HG03521 (cell line): ENCODE measurements around the gene PPP1R15B.
"Not testable (repeated sequence)": the region's sequence is repeated elsewhere in the genome, so short reads cannot be mapped to it uniquely, and the experiment has no call there.

Source experiments
- ATAC-seq: cut with Tn5 transposase; IDR thresholded peaks from one replicate; pipeline ENCODE4 v1.9.1; 2021; ENCODE audit warnings: mild to moderate bottlenecking, moderate library complexity; ENCODE audit not compliant: unreplicated experiment

The PPP1R15B gene

DNA sequence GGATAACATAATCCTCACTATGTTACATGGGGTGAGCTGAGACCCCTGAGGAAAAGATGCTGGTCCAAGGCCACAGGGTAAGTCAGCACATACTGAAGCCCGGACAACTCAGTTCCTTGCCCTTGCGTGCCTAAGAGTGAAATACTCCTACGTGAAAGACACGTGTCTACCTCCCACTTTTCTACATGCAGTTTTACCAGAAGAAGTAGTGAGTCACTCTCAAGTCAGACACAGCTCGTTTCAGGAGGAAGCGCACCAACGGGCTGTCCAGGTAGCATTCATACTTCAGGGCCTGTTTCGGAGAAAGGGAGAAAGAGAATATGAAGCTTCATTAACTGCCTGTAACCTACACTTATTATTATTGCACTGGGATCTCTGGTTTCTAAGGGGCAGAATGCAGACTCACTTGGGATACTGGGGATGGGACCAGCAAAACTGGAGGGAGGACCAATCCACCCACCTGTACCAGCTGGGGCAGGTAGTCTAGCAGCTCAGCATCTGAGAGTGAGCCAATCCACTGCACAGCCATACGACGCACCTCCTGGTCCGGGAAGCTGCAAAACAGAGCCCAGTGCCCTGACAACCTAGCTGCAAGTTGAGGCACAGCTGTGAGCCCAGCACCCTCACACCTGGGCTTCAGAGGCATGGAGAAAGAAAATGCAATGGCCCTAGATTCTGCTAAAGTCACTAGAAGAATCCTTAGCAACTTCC lies 32.4 kb upstream of the PPP1R15B start:
- no peak for ATAC-seq

GRCh38 chr1:204443260-204443619 lies 31.6 kb upstream of the PPP1R15B start:
- no peak for ATAC-seq

DNA sequence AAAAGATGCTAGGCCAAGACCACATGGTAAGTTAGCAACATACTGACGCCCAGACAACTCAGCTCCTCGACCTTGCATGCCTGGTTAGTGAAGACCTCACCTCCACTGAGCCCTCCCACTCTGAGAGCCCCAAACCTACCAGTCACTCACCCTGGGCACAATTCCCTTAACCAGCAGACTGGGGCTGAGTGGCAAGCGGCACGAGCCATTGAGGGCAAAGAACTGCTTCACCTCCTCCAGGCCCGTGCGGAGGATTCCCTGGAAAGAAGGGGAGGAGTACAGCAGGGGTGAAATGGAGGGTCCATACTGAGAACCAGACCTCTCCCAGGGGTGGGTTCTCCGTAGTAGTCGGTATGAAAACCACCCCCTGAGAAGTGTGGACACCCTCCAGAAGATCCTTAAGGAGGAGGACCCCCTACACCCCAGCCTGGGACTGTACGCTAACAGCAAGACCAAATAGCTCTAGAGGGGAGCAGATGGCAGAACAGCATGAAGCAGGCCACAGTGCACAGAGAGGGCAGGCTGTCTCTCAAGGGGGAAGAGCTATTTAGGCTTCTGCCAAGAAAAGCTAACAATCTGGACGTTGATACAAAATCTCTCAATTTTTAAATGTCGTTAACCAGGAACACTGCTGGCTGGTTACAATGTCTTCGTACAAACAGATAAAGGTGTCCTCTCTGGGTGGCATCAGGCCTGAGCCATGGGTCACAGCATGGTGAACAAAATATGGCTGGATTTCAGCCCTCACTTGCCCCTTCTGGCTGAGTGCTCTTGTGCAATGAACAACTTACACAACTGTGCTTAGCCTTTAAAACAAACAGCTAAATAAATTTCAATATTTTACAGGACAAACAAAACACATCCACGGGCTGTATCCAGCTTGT lies 31.0 kb upstream of the PPP1R15B start:
- no peak for ATAC-seq

DNA sequence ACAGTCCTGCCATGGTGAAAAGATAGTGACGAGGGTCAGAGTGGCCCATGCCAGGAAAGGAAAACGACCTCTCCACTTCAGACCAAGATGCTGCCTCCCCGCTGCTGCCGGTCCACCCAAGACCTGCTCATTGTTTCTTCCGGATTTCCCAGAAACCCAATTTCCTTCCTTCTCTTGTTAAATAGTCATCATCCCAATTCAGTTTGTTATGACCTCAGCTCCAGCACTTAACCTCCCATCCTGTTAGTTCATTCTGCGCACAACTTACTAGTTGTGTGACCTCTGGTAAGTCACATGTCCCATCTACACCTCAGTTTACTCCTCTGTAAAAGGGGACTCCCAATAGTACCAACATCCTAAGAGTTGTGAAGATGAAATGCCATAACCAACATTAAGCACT lies 29.9 kb upstream of the PPP1R15B start:
- no peak for ATAC-seq

DNA sequence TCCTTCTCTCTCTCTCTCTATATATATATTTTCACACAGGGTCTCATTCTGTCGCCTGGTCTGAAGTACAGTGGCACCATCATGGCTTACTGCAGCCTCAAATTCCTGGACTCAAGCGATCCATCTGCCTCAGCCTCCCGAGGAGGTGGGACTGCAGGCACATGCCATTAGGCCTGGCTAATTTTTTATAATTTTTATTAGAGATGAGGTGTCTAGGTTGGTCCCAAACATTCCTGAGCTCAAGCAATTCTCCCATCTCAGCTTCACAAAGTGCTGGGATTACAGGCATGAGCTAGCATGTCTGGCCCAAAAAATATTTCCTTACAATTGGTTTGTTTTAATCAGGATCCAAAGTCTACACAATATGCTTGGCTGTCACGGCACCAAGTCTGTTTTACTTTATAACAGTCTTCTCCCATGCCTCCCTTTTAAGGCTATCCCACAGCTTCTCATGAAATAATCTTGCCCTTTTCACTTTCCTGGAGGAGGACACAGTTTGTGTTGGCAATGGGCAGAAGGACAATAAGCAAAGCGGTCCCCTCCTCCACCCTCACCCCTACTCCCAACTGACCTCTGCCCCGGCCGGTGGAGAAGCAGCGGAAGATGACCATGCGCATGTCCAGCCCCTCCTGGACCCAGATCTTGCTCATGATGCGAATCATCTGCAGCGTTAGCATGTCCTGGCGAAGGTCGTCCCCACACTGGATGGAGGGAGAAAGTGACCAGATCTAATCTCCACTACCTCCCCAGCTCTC lies 28.2 kb upstream of the PPP1R15B start:
- no peak for ATAC-seq

DNA sequence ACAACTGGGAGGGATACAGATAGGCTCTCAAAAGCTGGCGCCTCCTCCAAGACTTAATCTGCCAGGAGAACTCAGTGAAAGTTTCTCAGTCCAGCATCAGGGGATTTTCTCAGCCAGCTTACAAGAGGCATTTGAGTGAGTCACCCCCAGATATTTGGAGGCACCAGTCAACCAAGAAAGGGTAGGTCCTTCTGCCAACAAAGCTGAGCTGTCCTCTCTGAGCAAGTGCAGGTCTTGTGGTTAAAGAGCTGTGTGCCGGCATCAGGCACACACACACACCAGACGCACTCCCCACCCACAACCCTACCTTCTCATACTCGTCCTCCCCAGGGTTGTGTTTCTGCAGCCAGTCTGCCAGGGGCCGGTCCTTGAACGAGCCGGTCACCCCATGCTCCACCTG lies 27.0 kb upstream of the PPP1R15B start:
- no peak for ATAC-seq

DNA sequence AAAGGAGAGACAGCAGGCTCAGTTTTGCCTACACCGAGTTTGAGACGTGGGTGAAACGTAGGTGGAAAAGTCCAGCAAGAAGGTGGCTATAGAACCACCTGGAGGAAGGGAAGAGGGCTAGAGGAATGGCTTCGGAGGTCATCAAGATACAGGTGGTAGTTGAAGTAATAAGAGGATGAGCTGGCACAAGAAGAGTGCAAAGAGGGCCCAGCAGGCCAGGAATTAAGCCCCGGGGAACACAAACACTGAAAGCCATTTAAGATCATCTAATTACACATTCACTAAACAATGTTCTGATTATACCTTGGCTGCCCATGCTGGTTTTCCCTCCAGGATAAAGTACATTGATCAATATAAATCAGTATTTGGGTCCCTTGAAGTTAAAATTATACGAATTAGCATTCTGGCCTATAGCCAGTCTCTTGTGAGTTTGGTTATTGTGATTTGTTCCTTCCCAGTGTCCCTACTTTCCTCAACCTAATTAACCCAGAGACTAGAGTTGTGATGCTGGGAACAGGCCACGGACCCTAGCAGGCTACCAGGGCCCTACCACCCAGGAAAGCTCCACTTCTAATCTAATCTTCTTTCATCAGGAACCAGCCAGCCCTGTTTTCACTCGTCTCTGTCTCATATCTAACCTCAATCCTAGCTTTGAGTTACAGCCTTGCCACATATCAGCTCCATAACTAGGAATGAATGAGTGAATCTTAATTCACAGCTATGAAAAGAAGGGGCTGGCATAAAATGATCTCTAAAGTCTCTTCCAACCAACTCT lies 26.4 kb upstream of the PPP1R15B start:
- ATAC-seq = no peak

DNA sequence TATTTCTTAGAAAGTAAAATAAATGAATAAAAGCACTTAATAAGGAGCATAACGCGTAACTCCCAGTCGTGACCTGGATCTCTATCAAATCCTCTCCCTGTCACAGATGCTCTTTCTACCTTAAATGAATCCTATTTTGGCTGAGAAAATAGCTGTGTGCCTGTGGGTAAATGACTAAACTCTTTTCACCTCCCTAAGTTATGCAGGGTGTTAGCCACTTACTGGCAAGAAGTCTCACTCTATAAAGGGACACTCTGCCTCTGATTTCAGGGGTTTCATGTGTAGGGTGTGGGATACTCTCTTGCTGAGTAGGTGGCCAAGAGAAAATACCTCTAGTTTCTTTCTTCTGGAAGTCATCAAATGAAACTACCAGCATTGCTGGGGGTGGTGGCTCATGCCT lies 24.3 kb upstream of the PPP1R15B start:
- no peak for ATAC-seq

GRCh38 chr1:204435381-204435831 lies 23.8 kb upstream of the PPP1R15B start:
- no peak for ATAC-seq

- no peak for ATAC-seq
Observed at GRCh38 chr1:204434116-204434755, 22.6 kb upstream of the PPP1R15B start.

GRCh38 chr1:204432708-204433107 lies 21.1 kb upstream of the PPP1R15B start:
- ATAC-seq = no peak

- ATAC-seq = no peak
Observed at GRCh38 chr1:204431310-204432184, 19.9 kb upstream of the PPP1R15B start.

GRCh38 chr1:204429746-204430145 lies 18.1 kb upstream of the PPP1R15B start:
- no peak for ATAC-seq

DNA sequence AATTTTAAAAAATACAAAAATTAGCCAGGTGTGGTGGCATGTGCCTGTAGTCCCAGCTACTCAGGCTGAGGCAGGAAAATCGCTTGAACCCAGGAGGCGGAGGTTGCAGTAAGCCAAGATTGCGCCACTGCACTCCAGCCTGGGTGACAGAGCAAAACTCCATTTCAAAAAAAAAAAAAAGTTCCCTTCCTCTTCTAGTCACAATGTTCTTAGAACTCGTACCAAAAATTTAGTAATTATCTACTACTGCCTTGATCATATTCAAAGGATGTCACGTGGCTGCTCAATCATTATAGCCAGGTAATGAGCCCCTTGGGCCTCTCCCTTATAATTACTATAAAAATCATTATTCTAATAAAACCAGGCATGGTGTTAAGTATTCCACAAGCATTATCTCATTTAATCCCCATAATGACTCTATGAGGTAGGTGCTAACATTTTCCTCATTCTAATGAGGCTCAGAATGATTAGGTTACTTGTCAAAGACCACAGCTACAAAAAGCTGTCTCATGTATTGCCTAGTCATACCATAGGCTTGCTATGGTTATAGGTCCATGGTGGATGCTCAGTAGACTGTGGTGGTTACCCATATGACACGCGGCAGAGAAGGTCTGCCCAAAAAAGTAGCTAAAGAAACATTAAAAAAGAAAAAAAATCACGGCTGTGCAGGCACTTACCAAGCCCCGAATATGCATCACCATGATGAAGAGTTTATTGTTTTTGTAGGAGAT lies 15.5 kb upstream of the PPP1R15B start:
- no peak for ATAC-seq

GRCh38 chr1:204426474-204426873 lies 14.9 kb upstream of the PPP1R15B start:
- no peak for ATAC-seq

GRCh38 chr1:204426035-204426436 lies 14.4 kb upstream of the PPP1R15B start:
- ATAC-seq = no peak

GRCh38 chr1:204424621-204425020 lies 13.0 kb upstream of the PPP1R15B start:
- no peak for ATAC-seq

DNA sequence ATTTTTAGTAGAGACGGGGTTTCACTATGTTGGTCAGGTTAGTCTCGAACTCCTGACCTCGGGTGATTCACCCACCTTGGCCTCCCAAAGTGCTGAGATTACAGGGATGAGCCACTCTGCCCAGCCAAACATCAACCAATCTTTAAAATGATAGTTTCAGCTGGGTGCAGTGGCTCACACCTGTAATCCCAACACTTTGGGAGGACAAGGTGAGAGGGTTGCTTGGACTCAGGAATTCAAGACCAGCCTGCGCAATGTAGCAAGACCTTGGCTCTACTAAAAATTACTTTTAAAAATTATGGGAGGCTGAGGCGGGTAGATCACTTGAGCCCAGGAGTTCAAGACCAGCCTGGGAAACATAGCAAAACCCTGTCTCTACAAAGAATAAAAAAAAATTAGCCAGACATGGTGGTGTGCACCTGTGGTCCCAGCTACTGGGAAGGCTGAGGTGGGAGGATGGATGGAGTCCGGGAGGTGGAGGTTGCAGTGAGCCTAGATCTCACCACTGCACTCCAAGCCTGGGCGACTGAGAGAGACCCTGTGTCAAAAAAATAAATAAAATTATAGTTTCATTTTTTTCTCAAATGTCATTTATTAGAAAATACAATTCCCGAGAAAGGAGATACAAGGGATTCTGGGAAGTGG lies 10.6 kb upstream of the PPP1R15B start:
- not testable (repeated sequence) for ATAC-seq
